HCT116 (cell line): ENCODE results near the gene F7. TPM values are rescaled to one million over a fixed set of nuclear protein-coding genes. Genes with fewer than 3 reads are reported as not detected.

Source experiments
- ATAC-seq: fragments of 200-7000 bp; cut with Tn5 transposase; 2 replicates; pipeline ENCODE4 v1.9.1; 2020; ENCODE audit warnings: mild to moderate bottlenecking, moderate library complexity
- BruUV-seq: library from RNA; stranded (reverse); fragments of 400-500 nt; replicated peaks from 2 replicates; lab custom pipeline; 2021; lab: Mats Ljungman, UMichigan
- CTCF ChIA-PET: fragments of 300-600 bp; sonication (Branson Sonifier 250); formaldehyde crosslinking; loops from one replicate; lab custom pipeline; 2021; ENCODE audit warnings: antibody characterized with exemption; lab: Charles Lee
- POLR2A ChIA-PET: fragments of 300-600, 350-600 bp; sonication (Branson Sonifier 250); formaldehyde crosslinking; loops from one replicate; lab custom pipeline; 2021; ENCODE audit warnings: antibody characterized with exemption; lab: Charles Lee
- RAD21 ChIA-PET, 2 experiments: fragments of 300-600 bp; sonication (Branson Sonifier 250); formaldehyde crosslinking; loops; one replicate each; lab custom pipeline; 2023; ENCODE audit warnings: low total read pairs in 2 of 2; ENCODE audit not compliant: uncharacterized antibody in 2 of 2, unreplicated experiment in 2 of 2, low non-redundant PET in 1 of 2; lab: Charles Lee
- DNase-seq: peaks from one replicate; pipeline ENCODE4 v3.0.0-alpha.2; 2010; ENCODE audit warnings: low read depth, low spot score
- H2AFZ ChIP-seq: fragments of 200-600 bp; shearing (Covaris generic), sonication (generic); 2 replicates; pipeline ENCODE4 v1.6.1; 2017; ENCODE audit warnings: low read depth, mixed run types, mixed read lengths, antibody characterized with exemption, low read length; ENCODE audit not compliant: poor library complexity, severe bottlenecking
- H3K27ac ChIP-seq: 2 replicates; pipeline ENCODE4 v1.5.1; 2012; ENCODE audit warnings: low read depth, low read length
- H3K27me3 ChIP-seq: fragments of 200-600 bp; sonication (generic); 2 replicates; pipeline ENCODE4 v1.6.1; 2016; ENCODE audit warnings: mixed run types, low read length, mixed read lengths; ENCODE audit not compliant: insufficient read depth
- H3K36me3 ChIP-seq, 2 experiments: fragments of 200-500 bp in 1 of 2; fragments of 200-600 bp in 1 of 2; sonication (Bioruptor generic) in 1 of 2; sonication (generic) in 1 of 2; 2 replicates each; pipeline versions ENCODE4 v1.5.1 to v1.6.1; 2014 to 2016; ENCODE audit warnings: low read length in 2 of 2, inconsistent platforms in 1 of 2, mixed read lengths in 1 of 2, mixed run types in 1 of 2; ENCODE audit not compliant: insufficient read depth in 2 of 2, control insufficient read depth in 1 of 2
- H3K4me1 ChIP-seq, 2 experiments: fragments of 200-600 bp in 1 of 2; sonication (generic) in 1 of 2; 2 replicates each; pipeline versions ENCODE4 v1.5.1 to v1.6.1; 2012 to 2017; ENCODE audit warnings: low read length in 2 of 2, inconsistent platforms in 1 of 2, mild to moderate bottlenecking in 1 of 2, mixed read lengths in 1 of 2, mixed run types in 1 of 2, moderate library complexity in 1 of 2; ENCODE audit not compliant: insufficient read depth in 2 of 2, control insufficient read depth in 1 of 2
- H3K4me2 ChIP-seq: fragments of 200-600 bp; sonication (generic); 2 replicates; pipeline ENCODE4 v1.6.1; 2017; ENCODE audit warnings: mixed run types, low read length, mixed read lengths
- H3K4me3 ChIP-seq, 2 experiments: fragments of 200-600 bp in 1 of 2; sonication (generic) in 1 of 2; replicated peaks in 1 of 2; 2 replicates each; pipeline ENCODE4 v1.5.1; 2011 to 2016; ENCODE audit warnings: low read length in 2 of 2, control low read depth in 1 of 2, low read depth in 1 of 2, mild to moderate bottlenecking in 1 of 2, mixed read lengths in 1 of 2, mixed run types in 1 of 2
- H3K79me2 ChIP-seq: fragments of 200-600 bp; sonication (generic); 2 replicates; pipeline ENCODE4 v1.6.1; 2017; ENCODE audit warnings: mild to moderate bottlenecking, mixed run types, low read length, moderate library complexity, mixed read lengths; ENCODE audit not compliant: insufficient read depth
- H3K9ac ChIP-seq: fragments of 200-600 bp; sonication (generic); 2 replicates; pipeline ENCODE4 v1.6.1; 2016; ENCODE audit warnings: low read length, mixed read lengths
- H3K9me2 ChIP-seq: fragments of 200-600 bp; sonication (generic), shearing (Covaris generic); 2 replicates; pipeline ENCODE4 v1.6.1; 2017; ENCODE audit warnings: mixed run types, mild to moderate bottlenecking, moderate library complexity; ENCODE audit not compliant: insufficient read depth
- H3K9me3 ChIP-seq, 2 experiments: fragments of 200-500 bp in 1 of 2; fragments of 200-600 bp in 1 of 2; sonication (Bioruptor generic) in 1 of 2; sonication (generic) in 1 of 2; 2 replicates each; pipeline ENCODE4 v1.6.1; 2014 to 2017; ENCODE audit warnings: low read length in 2 of 2, mixed read lengths in 2 of 2, inconsistent platforms in 1 of 2, low read depth in 1 of 2, mild to moderate bottlenecking in 1 of 2, mixed run types in 1 of 2, moderate library complexity in 1 of 2; ENCODE audit not compliant: control insufficient read depth in 1 of 2, insufficient read depth in 1 of 2
- H4K20me1 ChIP-seq: fragments of 200-600 bp; sonication (generic), shearing (Covaris generic); 2 replicates; pipeline ENCODE4 v1.6.1; 2017; ENCODE audit warnings: mixed run types, mild to moderate bottlenecking, moderate library complexity; ENCODE audit not compliant: insufficient read depth
- EGR1 ChIP-seq: IDR thresholded peaks from 2 replicates; pipeline ENCODE4 v1.6.1; 2012; ENCODE audit warnings: low read depth
- EZH2 ChIP-seq: fragments of 200-600 bp; sonication (generic); IDR thresholded peaks from 2 replicates; pipeline ENCODE4 v1.6.1; 2017; ENCODE audit warnings: antibody characterized with exemption, mixed run types
- ZFX ChIP-seq: fragments of 450-650 bp; IDR thresholded peaks from 2 replicates; pipeline ENCODE4 v1.6.1; 2017
- intact Hi-C: fragments of 100-400 bp; cut with micrococcal nuclease; formaldehyde crosslinking; loops from 2 replicates; pipeline ENCODE4 v1.10.0; 2022
- total RNA-seq: library from RNA; stranded (reverse); gene quantifications from one replicate; pipeline ENCODE4 v1.2.1, GENCODE V29; 2021; ENCODE audit not compliant: unreplicated experiment
- TF ChIP-seq, protein P1 (sequence below): IDR thresholded peaks from 2 replicates; pipeline ENCODE4 v1.6.1; 2012; ENCODE audit warnings: low read depth
- TF ChIP-seq, protein P2 (sequence below): IDR thresholded peaks from 2 replicates; pipeline ENCODE4 v1.6.1; 2012

Gene F7
- total RNA-seq, 1 experiment from 2014 or later: not detected

DNA sequence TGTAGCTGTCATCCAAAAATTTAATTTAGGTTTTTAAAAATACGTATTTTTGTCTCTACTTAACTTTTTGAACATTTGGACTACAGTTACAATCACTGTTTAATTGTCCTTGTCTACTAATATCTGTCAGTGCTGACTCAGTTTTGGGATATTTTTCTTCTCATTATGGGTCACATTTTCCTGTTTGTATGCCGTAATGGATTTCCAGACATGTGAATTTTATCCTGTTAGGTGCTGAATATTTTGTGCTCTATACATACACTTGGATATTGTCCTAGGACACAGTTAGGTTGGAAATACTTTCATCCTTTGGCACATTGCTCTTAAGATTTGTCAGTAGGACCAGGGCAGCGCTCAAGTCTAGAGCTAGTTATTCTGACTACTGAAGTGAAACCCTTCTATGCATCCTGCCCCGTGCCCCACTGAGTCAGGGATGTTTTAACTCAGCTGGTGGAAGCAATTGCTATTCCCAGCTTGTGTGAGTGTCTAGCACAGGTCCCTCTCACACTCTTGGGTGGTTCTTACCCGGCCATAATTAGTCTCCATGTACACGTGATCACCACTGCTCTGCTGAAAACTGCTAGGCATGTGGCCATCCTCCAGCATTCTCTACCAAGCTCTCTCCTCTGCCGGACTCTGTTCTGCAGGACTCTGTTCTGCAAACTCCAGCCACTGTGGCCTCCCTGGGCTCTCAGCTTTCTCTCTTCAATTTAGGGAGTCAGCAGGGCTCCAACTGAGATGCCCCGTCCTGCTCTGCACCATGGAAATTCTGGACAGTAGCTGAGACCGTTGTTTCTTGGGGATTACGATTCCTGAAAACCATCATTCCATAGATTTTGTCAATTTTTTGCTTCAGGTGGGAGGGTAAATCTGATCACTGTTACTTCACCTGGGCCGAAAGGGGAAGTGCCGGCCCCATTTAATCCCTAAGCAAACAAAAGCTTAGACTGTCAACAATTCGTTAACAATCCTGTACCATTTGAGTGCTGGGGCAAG, 64.0 kb downstream of the F7 start:
- H3K27me3 ChIP-seq: no peaks in the 10 kb centered on the region
- peaks cover 3 to 8% of the 10 kb centered on the region in 2 experiments; a peak in 2 of 4 replicates for H3K36me3 ChIP-seq
- H3K4me3 ChIP-seq: no peak overlapping the region
- H3K27ac ChIP-seq: no peak overlapping the region
- H3K4me1 ChIP-seq: no peaks in the 10 kb centered on the region
- no peaks in the 10 kb centered on the region for H4K20me1 ChIP-seq
- H3K9ac ChIP-seq: no peak overlapping the region
- H3K9me2 ChIP-seq: no peaks in the 10 kb centered on the region
- CTCF ChIA-PET: no interaction called here
- POLR2A ChIA-PET: no interaction called here
- no peak for TF ChIP-seq EGR1
- TF ChIP-seq ZFX: no peak
- TF ChIP-seq EZH2: no peak
- TF ChIP-seq, protein P1, sequence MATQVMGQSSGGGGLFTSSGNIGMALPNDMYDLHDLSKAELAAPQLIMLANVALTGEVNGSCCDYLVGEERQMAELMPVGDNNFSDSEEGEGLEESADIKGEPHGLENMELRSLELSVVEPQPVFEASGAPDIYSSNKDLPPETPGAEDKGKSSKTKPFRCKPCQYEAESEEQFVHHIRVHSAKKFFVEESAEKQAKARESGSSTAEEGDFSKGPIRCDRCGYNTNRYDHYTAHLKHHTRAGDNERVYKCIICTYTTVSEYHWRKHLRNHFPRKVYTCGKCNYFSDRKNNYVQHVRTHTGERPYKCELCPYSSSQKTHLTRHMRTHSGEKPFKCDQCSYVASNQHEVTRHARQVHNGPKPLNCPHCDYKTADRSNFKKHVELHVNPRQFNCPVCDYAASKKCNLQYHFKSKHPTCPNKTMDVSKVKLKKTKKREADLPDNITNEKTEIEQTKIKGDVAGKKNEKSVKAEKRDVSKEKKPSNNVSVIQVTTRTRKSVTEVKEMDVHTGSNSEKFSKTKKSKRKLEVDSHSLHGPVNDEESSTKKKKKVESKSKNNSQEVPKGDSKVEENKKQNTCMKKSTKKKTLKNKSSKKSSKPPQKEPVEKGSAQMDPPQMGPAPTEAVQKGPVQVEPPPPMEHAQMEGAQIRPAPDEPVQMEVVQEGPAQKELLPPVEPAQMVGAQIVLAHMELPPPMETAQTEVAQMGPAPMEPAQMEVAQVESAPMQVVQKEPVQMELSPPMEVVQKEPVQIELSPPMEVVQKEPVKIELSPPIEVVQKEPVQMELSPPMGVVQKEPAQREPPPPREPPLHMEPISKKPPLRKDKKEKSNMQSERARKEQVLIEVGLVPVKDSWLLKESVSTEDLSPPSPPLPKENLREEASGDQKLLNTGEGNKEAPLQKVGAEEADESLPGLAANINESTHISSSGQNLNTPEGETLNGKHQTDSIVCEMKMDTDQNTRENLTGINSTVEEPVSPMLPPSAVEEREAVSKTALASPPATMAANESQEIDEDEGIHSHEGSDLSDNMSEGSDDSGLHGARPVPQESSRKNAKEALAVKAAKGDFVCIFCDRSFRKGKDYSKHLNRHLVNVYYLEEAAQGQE: no peak
- TF ChIP-seq, protein P2, sequence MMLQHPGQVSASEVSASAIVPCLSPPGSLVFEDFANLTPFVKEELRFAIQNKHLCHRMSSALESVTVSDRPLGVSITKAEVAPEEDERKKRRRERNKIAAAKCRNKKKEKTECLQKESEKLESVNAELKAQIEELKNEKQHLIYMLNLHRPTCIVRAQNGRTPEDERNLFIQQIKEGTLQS: no peak
- RAD21 ChIA-PET: no interaction called here
- DNase-seq (no peak), ATAC-seq (no peak)
- intact Hi-C loops: no loop called here
- no peaks in the 10 kb centered on the region for H3K79me2 ChIP-seq
- H3K4me2 ChIP-seq: no peak overlapping the region
- H2AFZ ChIP-seq: no peak overlapping the region
- no peaks in the 10 kb centered on the region for H3K9me3 ChIP-seq
- no TSS peak for BruUV-seq

Other genes starting within 250 kb of the F7 start
- gene MCF2L, start 136.6 kb upstream of the F7 start, total RNA-seq: 19.3 TPM
- gene F10, start 17.0 kb downstream of the F7 start, total RNA-seq: 4.0 TPM
- gene PROZ, start 52.9 kb downstream of the F7 start, total RNA-seq: not detected
- gene PCID2, start 102.9 kb downstream of the F7 start, total RNA-seq: 73.3 TPM
- gene CUL4A, start 103.8 kb downstream of the F7 start, total RNA-seq: 76.5 TPM
- 158 TPM for gene LAMP1, start 191.4 kb downstream of the F7 start, total RNA-seq